Dendritic cell treated with granulocyte-macrophage colony-stimulating factor and Interleukin-4, amounts not matched to agents 40 ng/mL and 50 ng/mL, for 4 days (primary cell): ENCODE measurements around the gene COL23A1.
"Not testable (repeated sequence)": the region's sequence is repeated elsewhere in the genome, so short reads cannot be mapped to it uniquely, and the experiment has no call there.

Experiments used
- H3K27ac Mint-ChIP-seq: one replicate; pipeline ENCODE4 v1.8.0; 2022; ENCODE audit warnings: mild to moderate bottlenecking, mixed read lengths
- H3K27me3 Mint-ChIP-seq: one replicate; pipeline ENCODE4 v1.8.0; 2022; ENCODE audit warnings: mild to moderate bottlenecking, mixed read lengths
- H3K36me3 Mint-ChIP-seq: one replicate; pipeline ENCODE4 v1.8.0; 2022; ENCODE audit warnings: low read depth, mixed read lengths
- H3K4me1 Mint-ChIP-seq: one replicate; pipeline ENCODE4 v1.8.0; 2022; ENCODE audit warnings: low read depth, mixed read lengths
- H3K4me3 Mint-ChIP-seq: one replicate; pipeline ENCODE4 v1.8.0; 2022; ENCODE audit warnings: mild to moderate bottlenecking, moderate library complexity, mixed read lengths
- H3K9me3 Mint-ChIP-seq: one replicate; pipeline ENCODE4 v1.8.0; 2022; ENCODE audit warnings: mixed read lengths
- intact Hi-C: fragments of 100-400 bp; cut with micrococcal nuclease; formaldehyde crosslinking; loops from one replicate; pipeline ENCODE4 v1.15.0; 2022

The COL23A1 gene

GRCh38 chr5:178306430-178307225, 283.6 kb downstream of the COL23A1 start:
- Mint-ChIP-seq H3K4me3 (no peak overlapping the region), H3K36me3 (no peaks in the 10 kb centered on the region), H3K27ac (no peak overlapping the region), H3K27me3 (no peaks in the 10 kb centered on the region), H3K4me1 (peaks cover 7% of the 10 kb centered on the region), H3K9me3 (no peaks in the 10 kb centered on the region)
- intact Hi-C loops = no loop called here

DNA sequence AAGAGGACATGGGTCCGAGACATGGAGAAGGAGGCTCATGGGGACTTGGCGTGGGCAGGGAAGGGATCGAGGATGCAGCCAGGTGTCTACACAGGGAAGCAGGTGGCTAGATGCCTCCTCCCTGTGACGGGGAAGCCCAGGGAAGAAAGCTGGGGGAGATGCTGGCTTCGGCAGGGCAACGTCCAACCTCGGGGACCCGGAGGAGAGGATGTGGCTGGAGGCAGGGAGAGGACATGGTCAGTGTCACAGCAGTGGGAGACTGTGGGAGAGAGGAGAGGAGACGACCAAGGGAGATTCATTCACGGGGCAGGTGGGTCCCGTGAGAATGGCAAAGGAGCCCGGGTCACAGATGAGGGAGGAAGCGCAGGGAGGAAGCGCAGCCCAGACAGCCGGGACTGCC, 284.4 kb downstream of the COL23A1 start:
- intact Hi-C loops = no loop called here
- H3K27ac Mint-ChIP-seq = no peak overlapping the region

DNA sequence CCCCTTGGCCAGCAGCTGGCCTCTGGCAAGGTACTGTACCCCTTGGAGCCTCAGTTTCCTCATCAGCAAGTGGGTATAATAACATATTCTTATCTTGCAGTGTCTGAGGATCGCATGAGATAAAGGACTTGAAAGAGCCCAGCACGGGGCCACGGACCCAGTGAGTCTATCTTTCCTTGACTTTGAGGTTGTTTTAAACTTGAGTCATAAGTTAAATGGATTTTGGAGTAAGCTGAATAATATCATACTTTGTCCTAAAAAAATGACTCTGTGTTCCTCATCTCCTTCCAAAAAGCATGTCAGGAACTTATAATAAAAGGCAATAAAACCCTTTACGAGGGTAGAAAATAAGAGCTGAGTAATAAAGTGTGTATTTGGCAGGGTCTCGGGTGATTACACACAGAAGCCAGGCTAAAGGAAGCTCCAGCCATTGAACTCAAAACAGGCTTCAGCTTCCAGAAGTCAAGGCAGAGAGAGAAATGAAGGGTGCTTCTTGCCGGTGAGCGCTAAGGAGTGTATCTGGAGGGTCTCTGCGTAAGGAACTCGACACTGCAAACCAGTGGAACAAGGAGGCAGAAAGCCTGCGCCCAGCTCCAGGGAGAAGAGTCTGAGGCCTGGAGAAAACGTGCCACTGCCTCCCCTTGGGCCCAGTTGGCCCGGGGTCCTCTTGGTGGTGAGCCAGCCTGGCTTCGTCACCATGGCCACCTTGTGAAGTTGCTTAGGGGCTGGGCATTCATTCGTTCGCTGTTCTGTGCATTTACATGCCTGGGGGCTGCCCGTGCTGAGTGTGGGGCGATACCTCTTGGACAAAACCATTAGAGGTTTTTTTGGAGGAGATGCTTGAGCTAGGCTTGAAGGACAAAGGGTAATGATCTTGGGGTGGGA, 285.2 kb downstream of the COL23A1 start:
- Mint-ChIP-seq H3K4me3 (no peak overlapping the region), H3K27me3 (no peaks in the 10 kb centered on the region), H3K9me3 (no peaks in the 10 kb centered on the region), H3K36me3 (no peaks in the 10 kb centered on the region), H3K27ac (no peak overlapping the region), H3K4me1 (peaks cover 7% of the 10 kb centered on the region)
- intact Hi-C loops = no loop called here

More for the DNA sequence above, 284.4 kb downstream of the COL23A1 start:
- no peaks in the 10 kb centered on the region for H3K27me3 Mint-ChIP-seq
- peaks cover 7% of the 10 kb centered on the region for H3K4me1 Mint-ChIP-seq
- no peaks in the 10 kb centered on the region for H3K9me3 Mint-ChIP-seq
- H3K36me3 Mint-ChIP-seq = no peaks in the 10 kb centered on the region
- no peak overlapping the region for H3K4me3 Mint-ChIP-seq

- Mint-ChIP-seq H3K27ac (no peak overlapping the region), H3K9me3 (no peaks in the 10 kb centered on the region), H3K4me3 (no peak overlapping the region), H3K4me1 (peaks cover 7% of the 10 kb centered on the region), H3K27me3 (no peaks in the 10 kb centered on the region), H3K36me3 (no peaks in the 10 kb centered on the region)
- intact Hi-C loops = no loop called here
Measured at GRCh38 chr5:178304016-178304415, 286.2 kb downstream of the COL23A1 start.

- H3K36me3 Mint-ChIP-seq, H3K4me1 Mint-ChIP-seq, intact Hi-C loops, H3K27me3 Mint-ChIP-seq, H3K4me3 Mint-ChIP-seq, H3K9me3 Mint-ChIP-seq, H3K27ac Mint-ChIP-seq: not testable (repeated sequence)
Measured at GRCh38 chr5:178302321-178302720, 287.9 kb downstream of the COL23A1 start.

DNA sequence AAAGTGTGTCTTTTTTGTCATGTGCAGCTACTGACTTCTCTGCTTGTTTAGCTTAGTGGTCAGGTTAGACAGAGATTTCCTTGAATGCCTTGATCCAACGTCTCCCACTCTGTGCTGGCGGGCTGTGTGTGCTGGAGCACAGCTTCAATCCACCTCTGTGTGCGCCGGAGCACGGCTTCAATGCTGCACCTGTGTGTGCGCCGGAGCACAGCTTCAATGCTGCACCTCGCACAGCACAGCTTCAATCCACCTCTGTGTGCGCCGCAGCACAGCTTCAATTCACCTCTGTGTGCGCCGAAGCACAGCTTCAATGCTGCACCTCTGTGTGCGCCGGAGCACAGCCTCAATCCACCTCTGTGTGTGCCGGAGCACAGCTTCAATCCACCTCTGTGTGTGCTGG, 288.6 kb downstream of the COL23A1 start:
- Mint-ChIP-seq H3K4me3 (no peak overlapping the region), H3K27ac (no peak overlapping the region), H3K27me3 (no peaks in the 10 kb centered on the region), H3K4me1 (peaks cover 7% of the 10 kb centered on the region), H3K36me3 (no peaks in the 10 kb centered on the region), H3K9me3 (no peaks in the 10 kb centered on the region)
- intact Hi-C loops = no loop called here

- intact Hi-C loops = no loop called here
- Mint-ChIP-seq H3K36me3 (no peaks in the 10 kb centered on the region), H3K4me3 (no peak overlapping the region), H3K27me3 (peaks cover 2% of the 10 kb centered on the region), H3K4me1 (peaks cover 3% of the 10 kb centered on the region), H3K27ac (no peak overlapping the region), H3K9me3 (no peaks in the 10 kb centered on the region)
Measured at GRCh38 chr5:178298283-178298807, 291.8 kb downstream of the COL23A1 start.

GRCh38 chr5:178297751-178298150, 292.4 kb downstream of the COL23A1 start:
- Mint-ChIP-seq H3K4me3 (no peak overlapping the region), H3K36me3 (no peaks in the 10 kb centered on the region), H3K27ac (no peak overlapping the region), H3K9me3 (no peaks in the 10 kb centered on the region), H3K27me3 (peaks cover 8% of the 10 kb centered on the region), H3K4me1 (peaks cover 8% of the 10 kb centered on the region)
- intact Hi-C loops = no loop called here

GRCh38 chr5:178296066-178296465, 294.1 kb downstream of the COL23A1 start:
- Mint-ChIP-seq H3K36me3 (no peaks in the 10 kb centered on the region), H3K4me3 (no peak overlapping the region), H3K27ac (no peak overlapping the region), H3K27me3 (peaks cover 18% of the 10 kb centered on the region), H3K4me1 (peaks cover 8% of the 10 kb centered on the region), H3K9me3 (no peaks in the 10 kb centered on the region)
- intact Hi-C loops = no loop called here

DNA sequence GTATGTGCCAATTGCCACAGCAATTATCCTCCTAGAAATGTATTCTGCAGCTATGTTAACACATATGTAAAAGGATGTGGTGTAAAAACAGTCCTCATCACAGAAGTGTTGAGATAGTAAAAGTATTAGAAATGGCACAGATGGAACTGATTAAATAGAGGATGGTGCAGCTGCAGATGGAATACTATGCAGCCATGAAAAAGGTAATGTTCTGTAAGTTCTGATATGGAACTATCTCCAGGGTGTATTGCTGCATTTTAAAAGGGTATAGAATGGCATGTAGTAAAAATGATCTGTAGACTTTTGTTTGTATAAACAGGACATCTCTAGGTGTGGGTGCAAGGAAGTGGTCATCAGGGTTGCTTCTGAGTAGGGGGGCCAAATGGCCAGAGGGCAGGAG, 294.6 kb downstream of the COL23A1 start:
- Mint-ChIP-seq H3K4me1 (peaks cover 8% of the 10 kb centered on the region), H3K27me3 (peaks cover 19% of the 10 kb centered on the region), H3K9me3 (no peaks in the 10 kb centered on the region), H3K36me3 (no peaks in the 10 kb centered on the region), H3K27ac (no peak overlapping the region), H3K4me3 (no peak overlapping the region)
- intact Hi-C loops = no loop called here

DNA sequence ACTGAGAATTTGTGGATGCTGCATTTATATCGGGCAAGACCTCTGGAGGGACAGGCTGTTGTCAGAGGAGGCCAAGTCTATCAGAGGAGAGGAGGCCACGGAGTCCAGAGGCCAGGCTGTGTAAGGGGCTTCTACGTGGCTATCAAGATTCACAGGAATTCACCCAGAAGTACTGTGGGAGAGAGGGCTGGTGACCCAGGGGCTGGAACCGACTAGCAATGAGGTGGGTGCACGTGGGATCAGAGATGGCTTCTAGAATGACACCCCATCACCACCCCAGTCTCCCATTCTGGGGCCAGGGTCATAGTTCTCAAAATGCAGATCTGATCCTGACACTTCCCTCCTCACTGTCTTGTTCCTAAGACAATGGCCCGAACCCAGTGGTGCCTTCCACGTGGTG, 296.4 kb downstream of the COL23A1 start:
- Mint-ChIP-seq H3K9me3 (no peaks in the 10 kb centered on the region), H3K27ac (no peak overlapping the region), H3K36me3 (no peaks in the 10 kb centered on the region)

DNA sequence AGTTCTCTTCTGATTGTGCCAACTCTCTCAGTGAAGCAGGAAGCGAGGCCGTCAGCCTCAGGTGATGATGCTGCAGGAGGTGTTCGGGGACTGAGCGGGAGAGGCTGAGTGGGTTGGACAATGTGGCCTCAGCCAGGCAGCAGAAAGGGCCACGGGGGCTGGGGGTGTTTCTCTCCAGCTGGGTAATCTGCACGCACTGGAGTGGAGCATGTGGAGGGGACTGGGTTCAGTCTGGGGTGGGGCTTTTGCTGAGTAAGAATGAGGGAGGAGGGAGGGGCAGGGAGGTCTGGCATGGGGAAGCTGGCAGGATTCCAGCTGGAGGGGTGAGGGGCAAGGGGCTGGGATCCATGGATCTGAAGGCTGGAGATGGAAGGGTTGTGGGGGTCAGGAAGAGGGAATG, 296.8 kb downstream of the COL23A1 start:
- peaks cover 14% of the 10 kb centered on the region for H3K4me1 Mint-ChIP-seq
- H3K27ac Mint-ChIP-seq = no peak overlapping the region
- intact Hi-C loops = no loop called here
- H3K36me3 Mint-ChIP-seq = no peaks in the 10 kb centered on the region
- no peaks in the 10 kb centered on the region for H3K9me3 Mint-ChIP-seq
- peaks cover 19% of the 10 kb centered on the region for H3K27me3 Mint-ChIP-seq
- no peak overlapping the region for H3K4me3 Mint-ChIP-seq

More for the DNA sequence above, 296.4 kb downstream of the COL23A1 start:
- H3K27me3 Mint-ChIP-seq = peaks cover 19% of the 10 kb centered on the region
- H3K4me3 Mint-ChIP-seq = no peak overlapping the region
- intact Hi-C loops = no loop called here
- H3K4me1 Mint-ChIP-seq = peaks cover 10% of the 10 kb centered on the region

- H3K27ac Mint-ChIP-seq = no peak overlapping the region
- H3K27me3 Mint-ChIP-seq = peaks cover 20% of the 10 kb centered on the region
- H3K4me3 Mint-ChIP-seq = no peak overlapping the region
- intact Hi-C loops = no loop called here
- H3K4me1 Mint-ChIP-seq = peaks cover 20% of the 10 kb centered on the region
- H3K9me3 Mint-ChIP-seq = no peaks in the 10 kb centered on the region
- H3K36me3 Mint-ChIP-seq = no peaks in the 10 kb centered on the region
Measured at GRCh38 chr5:178292826-178293205, 297.4 kb downstream of the COL23A1 start.
